ENCODE measurements around the gene ADIRF. TPM values are rescaled to one million over a fixed set of nuclear protein-coding genes. Genes with fewer than 3 reads are reported as not detected.
"Not testable (repeated sequence)": the region's sequence is repeated elsewhere in the genome, so short reads cannot be mapped to it uniquely, and the experiment has no call there.

The ADIRF gene
- total RNA-seq, 1 donor from 2014 or later: not detected

DNA sequence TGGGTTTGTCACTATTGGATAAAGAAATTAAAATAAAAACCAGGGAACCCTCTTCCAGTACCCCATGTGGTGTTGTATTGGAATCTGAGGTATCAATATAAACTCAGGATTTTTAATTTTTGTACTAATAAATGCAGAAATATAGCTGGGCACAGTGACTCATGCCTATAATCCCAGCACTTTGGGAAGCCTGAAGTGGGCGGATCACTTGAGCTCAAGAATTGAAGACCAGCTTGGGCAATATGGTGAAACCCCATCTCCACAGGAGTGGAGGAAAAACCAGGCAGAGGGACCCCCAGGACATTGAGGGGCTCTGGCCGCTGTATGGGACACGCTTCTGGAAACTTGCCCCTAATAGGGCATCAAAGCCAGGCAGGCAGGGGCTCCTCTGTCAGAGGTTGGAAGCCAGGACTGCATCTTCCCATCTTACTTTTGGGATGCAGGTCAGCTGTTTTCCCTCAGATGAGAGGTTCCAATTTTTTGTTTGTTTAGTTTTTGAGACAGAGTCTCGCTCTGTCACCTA lies 11.1 kb downstream of the ADIRF start:
- H3K27ac Mint-ChIP-seq (ENCODE audit: unreplicated experiment): peak overlapping the region; percentile 76
- TF ChIP-seq CTCF (IDR thresholded peaks at IDR 0.05): no peak
- no peak overlapping the region for H3K4me3 Mint-ChIP-seq (ENCODE audit: unreplicated experiment)
- H3K4me1 Mint-ChIP-seq (ENCODE audit: unreplicated experiment): peaks cover 53% of the 10 kb centered on the region
- DNase-seq (ENCODE audit: extremely low spot score, unreplicated experiment): no peak
- H3K9me3 Mint-ChIP-seq (ENCODE audit: unreplicated experiment): no peaks in the 10 kb centered on the region
- no peaks in the 10 kb centered on the region for H3K27me3 Mint-ChIP-seq (ENCODE audit: unreplicated experiment)
- H3K36me3 Mint-ChIP-seq (ENCODE audit: unreplicated experiment): no peaks in the 10 kb centered on the region

DNA sequence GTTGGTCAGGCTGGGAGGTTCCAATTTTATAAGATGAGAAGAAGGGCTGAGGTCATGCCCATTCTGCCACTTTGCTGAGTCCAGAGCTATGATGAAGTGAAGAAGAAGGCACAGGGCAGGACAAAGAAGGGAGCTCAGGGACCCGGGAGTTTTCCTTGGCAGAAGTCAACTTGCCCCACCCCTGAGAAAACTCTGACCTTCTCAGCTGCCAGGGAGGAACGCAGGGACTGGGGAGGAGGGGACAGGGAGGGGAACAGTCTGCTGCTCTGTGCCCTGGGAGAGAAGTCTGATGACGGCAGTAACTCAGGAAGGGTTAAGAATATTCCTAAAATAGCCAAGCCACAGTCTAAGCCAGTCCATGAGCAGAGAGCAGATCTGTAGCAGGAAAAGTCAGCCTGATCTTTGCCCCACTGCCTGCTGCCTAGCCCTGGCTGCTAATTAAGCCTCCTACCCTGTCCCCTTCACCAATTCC lies 11.7 kb downstream of the ADIRF start:
- H3K4me3 Mint-ChIP-seq (ENCODE audit: unreplicated experiment): no peak overlapping the region
- H3K27ac Mint-ChIP-seq (ENCODE audit: unreplicated experiment): peak overlapping the region; percentile 76
- DNase-seq (ENCODE audit: extremely low spot score, unreplicated experiment): no peak
- H3K4me1 Mint-ChIP-seq (ENCODE audit: unreplicated experiment): peaks cover 48% of the 10 kb centered on the region
- H3K9me3 Mint-ChIP-seq (ENCODE audit: unreplicated experiment): no peaks in the 10 kb centered on the region
- TF ChIP-seq CTCF (IDR thresholded peaks at IDR 0.05): no peak
- no peaks in the 10 kb centered on the region for H3K36me3 Mint-ChIP-seq (ENCODE audit: unreplicated experiment)
- no peaks in the 10 kb centered on the region for H3K27me3 Mint-ChIP-seq (ENCODE audit: unreplicated experiment)

GRCh38 chr10:86981020-86981419 lies 12.7 kb downstream of the ADIRF start:
- H3K9me3 Mint-ChIP-seq (ENCODE audit: unreplicated experiment); DNase-seq (ENCODE audit: extremely low spot score, unreplicated experiment); H3K36me3 Mint-ChIP-seq (ENCODE audit: unreplicated experiment); H3K4me3 Mint-ChIP-seq (ENCODE audit: unreplicated experiment); H3K27me3 Mint-ChIP-seq (ENCODE audit: unreplicated experiment): not testable (repeated sequence)
- Mint-ChIP-seq H3K4me1 (ENCODE audit: unreplicated experiment) (peaks cover 48% of the 10 kb centered on the region), H3K27ac (ENCODE audit: unreplicated experiment) (peak overlapping the region; percentile 76)

- H3K9me3 Mint-ChIP-seq (ENCODE audit: unreplicated experiment): no peaks in the 10 kb centered on the region
- no peak for DNase-seq (ENCODE audit: extremely low spot score, unreplicated experiment)
- no peaks in the 10 kb centered on the region for H3K36me3 Mint-ChIP-seq (ENCODE audit: unreplicated experiment)
- no peaks in the 10 kb centered on the region for H3K27me3 Mint-ChIP-seq (ENCODE audit: unreplicated experiment)
- H3K4me3 Mint-ChIP-seq (ENCODE audit: unreplicated experiment): no peak overlapping the region
- H3K27ac Mint-ChIP-seq (ENCODE audit: unreplicated experiment): no peak overlapping the region
- H3K4me1 Mint-ChIP-seq (ENCODE audit: unreplicated experiment): peaks cover 48% of the 10 kb centered on the region
- TF ChIP-seq CTCF (IDR thresholded peaks at IDR 0.05): no peak
These were observed 13.4 kb downstream of the ADIRF start for GRCh38 chr10:86981716-86982115.

- H3K9me3 Mint-ChIP-seq (ENCODE audit: unreplicated experiment); H3K27me3 Mint-ChIP-seq (ENCODE audit: unreplicated experiment); H3K36me3 Mint-ChIP-seq (ENCODE audit: unreplicated experiment); H3K27ac Mint-ChIP-seq (ENCODE audit: unreplicated experiment); H3K4me3 Mint-ChIP-seq (ENCODE audit: unreplicated experiment); DNase-seq (ENCODE audit: extremely low spot score, unreplicated experiment): not testable (repeated sequence)
- peaks cover 30% of the 10 kb centered on the region for H3K4me1 Mint-ChIP-seq (ENCODE audit: unreplicated experiment)
These were observed 16.2 kb downstream of the ADIRF start for GRCh38 chr10:86984498-86984897.

DNA sequence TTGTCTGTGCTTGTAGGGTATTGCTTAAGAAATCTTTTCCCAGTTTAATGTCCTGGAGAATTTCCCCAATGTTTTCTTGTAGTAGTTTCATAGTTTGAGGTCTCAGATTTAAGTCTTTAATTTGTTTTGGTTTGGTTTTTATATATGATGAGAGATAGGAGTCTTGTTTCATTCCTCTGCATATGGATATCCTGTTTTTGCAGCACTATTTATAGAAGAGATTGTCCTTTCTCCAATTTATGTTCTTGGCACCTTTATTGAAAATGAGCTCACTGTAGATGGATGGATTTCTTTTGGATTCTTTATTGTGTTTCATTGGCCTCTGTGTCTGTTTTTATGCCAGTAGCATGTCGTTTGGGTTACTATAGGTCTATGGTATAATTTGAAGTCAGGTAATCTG lies 20.2 kb downstream of the ADIRF start:
- Mint-ChIP-seq H3K27me3 (ENCODE audit: unreplicated experiment) (peaks cover 19% of the 10 kb centered on the region), H3K4me3 (ENCODE audit: unreplicated experiment) (no peak overlapping the region), H3K9me3 (ENCODE audit: unreplicated experiment) (no peaks in the 10 kb centered on the region), H3K36me3 (ENCODE audit: unreplicated experiment) (no peaks in the 10 kb centered on the region), H3K27ac (ENCODE audit: unreplicated experiment) (peak overlapping the region; percentile 5), H3K4me1 (ENCODE audit: unreplicated experiment) (peaks cover 20% of the 10 kb centered on the region)
- no peak for TF ChIP-seq CTCF (IDR thresholded peaks at IDR 0.05)
- DNase-seq (ENCODE audit: extremely low spot score, unreplicated experiment): no peak

- not testable (repeated sequence) for H3K9me3 Mint-ChIP-seq (ENCODE audit: unreplicated experiment); H3K4me3 Mint-ChIP-seq (ENCODE audit: unreplicated experiment)
These were observed 23.1 kb downstream of the ADIRF start for GRCh38 chr10:86991362-86991761.

More at GRCh38 chr10:86991362-86991761, 23.1 kb downstream of the ADIRF start:
- DNase-seq (ENCODE audit: extremely low spot score, unreplicated experiment); H3K27ac Mint-ChIP-seq (ENCODE audit: unreplicated experiment); H3K36me3 Mint-ChIP-seq (ENCODE audit: unreplicated experiment): not testable (repeated sequence)
- H3K4me1 Mint-ChIP-seq (ENCODE audit: unreplicated experiment): peaks cover 20% of the 10 kb centered on the region
- peaks cover 19% of the 10 kb centered on the region for H3K27me3 Mint-ChIP-seq (ENCODE audit: unreplicated experiment)
